Neural cell (in vitro differentiated cells): ENCODE results near the gene POLR1A. TPM values are rescaled to one million over a fixed set of nuclear protein-coding genes. Genes with fewer than 3 reads are reported as not detected.

Source experiments
- H2AFZ ChIP-seq: fragments of 200-600, 300-800 bp; sonication (generic), shearing (Covaris generic); 2 replicates; pipeline ENCODE4 v1.6.0; 2014; ENCODE audit warnings: low read depth, mild to moderate bottlenecking, antibody characterized with exemption, low read length, moderate library complexity
- H3F3A ChIP-seq: fragments of 200-600 bp; shearing (Covaris generic); 2 replicates; pipeline ENCODE4 v1.6.1; 2016; ENCODE audit warnings: mild to moderate bottlenecking, moderate library complexity, mixed read lengths, antibody characterized with exemption, low read length; ENCODE audit not compliant: insufficient read depth, poor library complexity, severe bottlenecking
- H3K27ac ChIP-seq: fragments of 200-600, 300-800 bp; sonication (generic), shearing (Covaris generic); 2 replicates; pipeline ENCODE4 v1.5.1; 2014; ENCODE audit warnings: mild to moderate bottlenecking, low read length, moderate library complexity
- H3K27me3 ChIP-seq: fragments of 300-800, 200-600 bp; sonication (generic), shearing (Covaris generic); 2 replicates; pipeline ENCODE4 v1.6.0; 2014; ENCODE audit warnings: mild to moderate bottlenecking, low read depth, low read length, moderate library complexity; ENCODE audit not compliant: insufficient read depth
- H3K36me3 ChIP-seq: fragments of 300-800, 200-600 bp; sonication (generic), shearing (Covaris generic); 2 replicates; pipeline ENCODE4 v1.5.1; 2014; ENCODE audit warnings: mild to moderate bottlenecking, antibody characterized with exemption, low read length, moderate library complexity; ENCODE audit not compliant: insufficient read depth
- H3K4me2 ChIP-seq: fragments of 300-800, 200-600 bp; sonication (generic), shearing (Covaris generic); 2 replicates; pipeline ENCODE4 v1.6.0; 2014; ENCODE audit warnings: mild to moderate bottlenecking, low read length
- H3K4me3 ChIP-seq: fragments of 300-800, 200-600 bp; sonication (generic), shearing (Covaris generic); 2 replicates; pipeline ENCODE4 v1.5.1; 2014; ENCODE audit warnings: mild to moderate bottlenecking, low read length, moderate library complexity
- H3K79me2 ChIP-seq: fragments of 200-600 bp; shearing (Covaris generic); replicated peaks from 2 replicates; pipeline ENCODE4 v1.6.0; 2014; ENCODE audit warnings: mild to moderate bottlenecking, low read length, moderate library complexity; ENCODE audit not compliant: insufficient read depth
- H3K9ac ChIP-seq: fragments of 300-800, 200-600 bp; sonication (generic), shearing (Covaris generic); 2 replicates; pipeline ENCODE4 v1.6.1; 2016; ENCODE audit warnings: mild to moderate bottlenecking, low read length, mixed read lengths
- H3K9me2 ChIP-seq: fragments of 200-600 bp; shearing (Covaris generic); 2 replicates; pipeline ENCODE4 v1.6.1; 2016; ENCODE audit warnings: mild to moderate bottlenecking, low read length, mixed read lengths; ENCODE audit not compliant: insufficient read depth
- H3K9me3 ChIP-seq: fragments of 200-600, 300-800 bp; sonication (generic), shearing (Covaris generic); 2 replicates; pipeline ENCODE4 v1.6.1; 2016; ENCODE audit warnings: mild to moderate bottlenecking, mixed run types, low read length, moderate library complexity, mixed read lengths
- H4K20me1 ChIP-seq: fragments of 200-600 bp; shearing (Covaris generic); 2 replicates; pipeline ENCODE4 v1.6.1; 2016; ENCODE audit warnings: mild to moderate bottlenecking, mixed run types; ENCODE audit not compliant: insufficient read depth
- CTCF ChIP-seq: fragments of 450-650 bp; IDR thresholded peaks from 2 replicates; pipeline ENCODE4 v1.5.1; 2014; ENCODE audit warnings: antibody characterized with exemption, mild to moderate bottlenecking, moderate library complexity; ENCODE audit not compliant: poor library complexity, severe bottlenecking
- EP300 ChIP-seq: fragments of 450-650 bp; conservative IDR thresholded peaks from 2 replicates; pipeline ENCODE4 v1.6.1; 2014; ENCODE audit warnings: antibody characterized with exemption, mild to moderate bottlenecking, moderate library complexity; ENCODE audit not compliant: poor library complexity, severe bottlenecking
- EZH2 ChIP-seq: fragments of 200-600, 300-800 bp; shearing (Covaris generic), sonication (generic); IDR thresholded peaks from 2 replicates; pipeline ENCODE4 v1.6.1; 2014; ENCODE audit warnings: antibody characterized with exemption, low read length, borderline replicate concordance, mild to moderate bottlenecking; ENCODE audit not compliant: insufficient read depth, poor library complexity, severe bottlenecking
- MXI1 ChIP-seq: fragments of 450-650 bp; conservative IDR thresholded peaks from 2 replicates; pipeline ENCODE4 v1.6.1; 2014; ENCODE audit warnings: antibody characterized with exemption, mild to moderate bottlenecking; ENCODE audit not compliant: poor library complexity, severe bottlenecking
- POLR2AphosphoS5 ChIP-seq: IDR thresholded peaks from 2 replicates; pipeline ENCODE4 v1.6.1; 2012
- RAD21 ChIP-seq: fragments of 450-650 bp; conservative IDR thresholded peaks from 2 replicates; pipeline ENCODE4 v1.6.1; 2014; ENCODE audit warnings: antibody characterized with exemption, mild to moderate bottlenecking, moderate library complexity
- REST ChIP-seq: IDR thresholded peaks from 2 replicates; pipeline ENCODE4 v1.6.1; 2012; ENCODE audit warnings: borderline replicate concordance
- SMC3 ChIP-seq: fragments of 450-650 bp; conservative IDR thresholded peaks from 2 replicates; pipeline ENCODE4 v1.6.1; 2014; ENCODE audit warnings: antibody characterized with exemption, mild to moderate bottlenecking, moderate library complexity; ENCODE audit not compliant: poor library complexity
- TAF1 ChIP-seq: IDR thresholded peaks from 2 replicates; pipeline ENCODE4 v1.6.1; 2012; ENCODE audit warnings: low read depth
- polyA plus RNA-seq: library from polyadenylated mRNA; depleted of rRNA; stranded (reverse); fragments of >200 nt; gene quantifications from 2 replicates; pipeline ENCODE4 v1.2.3, GENCODE V29; 2014

The POLR1A gene
- polyA plus RNA-seq, 1 donor from 2014 or later = 5.4 TPM

GRCh38 chr2:85983766-85984165 lies 121.9 kb downstream of the POLR1A start:
- Histone ChIP-seq H3K27me3 (no peaks in the 10 kb centered on the region), H3K4me2 (no peak overlapping the region), H3K4me3 (no peak overlapping the region), H2AFZ (no peak overlapping the region), H3F3A (no peaks in the 10 kb centered on the region), H3K9me2 (no peaks in the 10 kb centered on the region), H3K79me2 (no peaks in the 10 kb centered on the region), H3K27ac (no peak overlapping the region), H4K20me1 (no peaks in the 10 kb centered on the region), H3K9ac (no peak overlapping the region), H3K36me3 (no peaks in the 10 kb centered on the region), H3K9me3 (no peaks in the 10 kb centered on the region)
- TF ChIP-seq EZH2 (no peak), RAD21 (no peak), EP300 (no peak), MXI1 (no peak), POLR2AphosphoS5 (no peak), CTCF (no peak), REST (no peak)

GRCh38 chr2:85981579-85982247 lies 124.0 kb downstream of the POLR1A start:
- no peak overlapping the region for H3K4me2 ChIP-seq
- no peak overlapping the region for H3K9ac ChIP-seq

More at GRCh38 chr2:85981579-85982247, 124.0 kb downstream of the POLR1A start:
- Histone ChIP-seq H3K27ac (no peak overlapping the region), H3K4me3 (no peak overlapping the region), H4K20me1 (no peaks in the 10 kb centered on the region), H2AFZ (no peak overlapping the region), H3K9me3 (no peaks in the 10 kb centered on the region), H3K79me2 (no peaks in the 10 kb centered on the region), H3K27me3 (no peaks in the 10 kb centered on the region), H3K9me2 (no peaks in the 10 kb centered on the region), H3K36me3 (no peaks in the 10 kb centered on the region), H3F3A (no peaks in the 10 kb centered on the region)
- TF ChIP-seq POLR2AphosphoS5 = no peak
- TF ChIP-seq EZH2 = no peak
- no peak for TF ChIP-seq CTCF
- TF ChIP-seq RAD21 = no peak
- no peak for TF ChIP-seq SMC3
- no peak for TF ChIP-seq EP300
- no peak for TF ChIP-seq MXI1
- no peak for TF ChIP-seq TAF1
- TF ChIP-seq REST = no peak
